H1 (cell line): Measurements from ENCODE around the gene QSOX2. TPM values are rescaled to one million over a fixed set of nuclear protein-coding genes. Genes with fewer than 3 reads are reported as not detected.

Experiments used
- CTCF ChIA-PET: fragments of 300-600 bp; sonication (Branson Sonifier 250); formaldehyde crosslinking; loops from one replicate; lab custom pipeline; 2021; ENCODE audit not compliant: partially characterized antibody; lab: Charles Lee
- POLR2A ChIA-PET: fragments of 300-600 bp; sonication (Branson Sonifier 250); formaldehyde crosslinking; loops from one replicate; lab custom pipeline; 2021; ENCODE audit warnings: inconsistent platforms; ENCODE audit not compliant: partially characterized antibody; lab: Charles Lee
- DNase-seq, 2 experiments: peaks; one replicate each; pipeline versions ENCODE4 v3.0.0 to v3.0.0-alpha.2; 2010 to 2022; ENCODE audit warnings: low spot score in 2 of 2, low read depth in 1 of 2, mixed read lengths in 1 of 2
- FAIRE-seq: peaks from 2 replicates; lab custom pipeline; 2011; peaks lifted over from hg19 to GRCh38; lab: Jason Lieb, UNC
- H2AFZ ChIP-seq: 2 replicates; pipeline ENCODE4 v1.8.1; 2012; ENCODE audit warnings: low read length, inconsistent platforms
- H2AK5ac ChIP-seq: 2 replicates; pipeline ENCODE4 v1.6.1; 2013; ENCODE audit warnings: low read depth, low read length
- H2BK120ac ChIP-seq: replicated peaks from 2 replicates; pipeline ENCODE3; 2013; ENCODE audit warnings: low read depth, low read length, inconsistent platforms
- H2BK12ac ChIP-seq: 2 replicates; pipeline ENCODE4 v1.6.1; 2013; ENCODE audit warnings: low read depth, low read length
- H2BK15ac ChIP-seq: 2 replicates; pipeline ENCODE4 v1.6.1; 2013; ENCODE audit warnings: low read length
- H2BK20ac ChIP-seq: 2 replicates; pipeline ENCODE4 v1.6.1; 2013; ENCODE audit warnings: low read length
- H2BK5ac ChIP-seq: 2 replicates; pipeline ENCODE4 v1.6.1; 2013; ENCODE audit warnings: low read depth, low read length
- H3K14ac ChIP-seq: 2 replicates; pipeline ENCODE4 v1.6.1; 2013; ENCODE audit warnings: inconsistent platforms; ENCODE audit not compliant: insufficient read length
- H3K18ac ChIP-seq: 2 replicates; pipeline ENCODE4 v1.6.1; 2013; ENCODE audit warnings: low read length; ENCODE audit errors: extremely low read depth
- H3K23ac ChIP-seq: 2 replicates; pipeline ENCODE4 v1.6.1; 2013; ENCODE audit warnings: inconsistent platforms; ENCODE audit not compliant: insufficient read length
- H3K23me2 ChIP-seq: 2 replicates; pipeline ENCODE4 v1.6.1; 2013; ENCODE audit warnings: low read depth, low read length
- H3K27ac ChIP-seq: 2 replicates; pipeline ENCODE4 v1.6.1; 2011; ENCODE audit warnings: low read depth, low read length, inconsistent platforms
- H3K27me3 ChIP-seq, 4 experiments: replicated peaks in 1 of 4; 1 replicate in 1 of 4; 2 replicates in 3 of 4; pipeline versions ENCODE4 v1.6.1 to v1.8.1; 2011 to 2013; ENCODE audit warnings: low read length in 3 of 4, mild to moderate bottlenecking in 3 of 4, inconsistent platforms in 2 of 4, mixed read lengths in 2 of 4, moderate library complexity in 1 of 4; ENCODE audit not compliant: control insufficient read depth in 3 of 4, insufficient read depth in 3 of 4; ENCODE audit errors: extremely low read depth in 1 of 4
- H3K36me3 ChIP-seq, 4 experiments: 2 replicates each; pipeline versions ENCODE4 v1.6.1 to v1.8.1; 2011 to 2013; ENCODE audit warnings: mild to moderate bottlenecking in 4 of 4, low read length in 3 of 4, moderate library complexity in 2 of 4, control low read depth in 1 of 4, inconsistent platforms in 1 of 4; ENCODE audit not compliant: insufficient read depth in 4 of 4, control insufficient read depth in 2 of 4
- H3K4ac ChIP-seq: replicated peaks from 2 replicates; pipeline ENCODE3; 2013; ENCODE audit warnings: low read length, low read depth, mixed read lengths, inconsistent platforms; ENCODE audit not compliant: insufficient read length
- H3K4me1 ChIP-seq, 4 experiments: replicated peaks in 1 of 4; 1 replicate in 1 of 4; 2 replicates in 3 of 4; pipeline versions ENCODE4 v1.6.1 to v1.8.1; 2011 to 2013; ENCODE audit warnings: low read length in 3 of 4, inconsistent platforms in 2 of 4, mixed read lengths in 1 of 4; ENCODE audit not compliant: insufficient read depth in 4 of 4, control insufficient read depth in 3 of 4
- H3K4me2 ChIP-seq, 2 experiments: 2 replicates each; pipeline versions ENCODE4 v1.6.1 to v1.8.1; 2011 to 2013; ENCODE audit warnings: low read depth in 2 of 2, low read length in 2 of 2, control low read depth in 1 of 2, inconsistent platforms in 1 of 2, mild to moderate bottlenecking in 1 of 2; ENCODE audit not compliant: insufficient read depth in 1 of 2
- H3K4me3 ChIP-seq, 4 experiments: fragments of 200-600, 300-600 bp in 1 of 4; sonication (generic), shearing (Covaris generic), sonication (Bioruptor Twin) in 1 of 4; 2 replicates each; pipeline versions ENCODE4 v1.5.1 to v1.8.1; 2011 to 2016; ENCODE audit warnings: low read length in 4 of 4, low read depth in 3 of 4, control low read depth in 2 of 4, inconsistent platforms in 2 of 4, mild to moderate bottlenecking in 2 of 4, mixed read lengths in 1 of 4, moderate library complexity in 1 of 4; ENCODE audit not compliant: insufficient read depth in 2 of 4; ENCODE audit errors: extremely low read depth in 1 of 4
- H3K56ac ChIP-seq: replicated peaks from 2 replicates; pipeline ENCODE3; 2013; ENCODE audit warnings: low read depth, mild to moderate bottlenecking, mixed read lengths, low read length, inconsistent platforms; ENCODE audit not compliant: insufficient read length
- H3K79me1 ChIP-seq: 2 replicates; pipeline ENCODE4 v1.6.1; 2013; ENCODE audit warnings: low read depth, low read length, control low read depth
- H3K79me2 ChIP-seq, 2 experiments: 2 replicates each; pipeline versions ENCODE4 v1.6.1 to v1.8.1; 2012 to 2013; ENCODE audit warnings: low read length in 2 of 2, mild to moderate bottlenecking in 2 of 2, inconsistent platforms in 1 of 2; ENCODE audit not compliant: insufficient read depth in 2 of 2, control insufficient read depth in 1 of 2
- H3K9ac ChIP-seq, 4 experiments: replicated peaks in 1 of 4; 1 replicate in 1 of 4; 2 replicates in 3 of 4; pipeline versions ENCODE4 v1.6.1 to v1.8.1; 2011 to 2013; ENCODE audit warnings: low read depth in 3 of 4, low read length in 3 of 4, control low read depth in 2 of 4, mild to moderate bottlenecking in 2 of 4, moderate library complexity in 2 of 4, inconsistent platforms in 1 of 4; ENCODE audit errors: extremely low read depth in 1 of 4
- H3K9me3 ChIP-seq, 2 experiments: 2 replicates each; pipeline versions ENCODE4 v1.6.1 to v1.8.1; 2012 to 2013; ENCODE audit warnings: mild to moderate bottlenecking in 2 of 2, moderate library complexity in 2 of 2, control low read depth in 1 of 2, inconsistent platforms in 1 of 2, low read depth in 1 of 2, low read length in 1 of 2, mixed read lengths in 1 of 2; ENCODE audit not compliant: insufficient read depth in 2 of 2
- H4K20me1 ChIP-seq, 2 experiments: replicated peaks in 1 of 2; 2 replicates each; pipeline versions ENCODE3 to v1.8.1; 2011 to 2013; ENCODE audit warnings: inconsistent platforms in 2 of 2, low read length in 2 of 2, mild to moderate bottlenecking in 1 of 2; ENCODE audit not compliant: insufficient read depth in 2 of 2, control insufficient read depth in 1 of 2
- H4K5ac ChIP-seq: 2 replicates; pipeline ENCODE4 v1.6.1; 2013; ENCODE audit warnings: low read length, low read depth, mixed read lengths, inconsistent platforms; ENCODE audit not compliant: insufficient read length
- H4K8ac ChIP-seq: 2 replicates; pipeline ENCODE4 v1.8.0; 2013; ENCODE audit warnings: mild to moderate bottlenecking, moderate library complexity, low read length, inconsistent platforms; ENCODE audit not compliant: insufficient read depth; ENCODE audit errors: extremely low read depth
- H4K91ac ChIP-seq: replicated peaks from 2 replicates; pipeline ENCODE3; 2013; ENCODE audit warnings: low read length, mixed read lengths, inconsistent platforms; ENCODE audit not compliant: insufficient read length
- RXRA ChIP-seq: IDR thresholded peaks from 2 replicates; pipeline ENCODE4 v1.6.1; 2011; ENCODE audit warnings: low read depth, mild to moderate bottlenecking, low read length, moderate library complexity; ENCODE audit not compliant: insufficient read depth
- YY1 ChIP-seq: IDR thresholded peaks from 2 replicates; pipeline ENCODE4 v1.6.1; 2011; ENCODE audit warnings: low read depth, mild to moderate bottlenecking, low read length
- WGBS, 2 experiments: shearing (Covaris generic) in 1 of 2; methylation state at CpG; one replicate each; pipeline versions ENCODE4 v1.1.6 to v1.1.7; 2013 to 2015; ENCODE audit warnings: low lambda C conversion rate in 2 of 2, mixed read lengths in 2 of 2, inconsistent platforms in 1 of 2, low coverage in 1 of 2, missing lambda C conversion rate in 1 of 2; ENCODE audit not compliant: insufficient replicate concordance in 2 of 2, insufficient coverage in 1 of 2, insufficient read length in 1 of 2; ENCODE audit errors: extremely low coverage in 1 of 2, missing lambda C conversion rate in 1 of 2; 5-methylcytosine and 5-hydroxymethylcytosine counted together
- polyA plus RNA-seq, 7 experiments: library from polyadenylated mRNA; depleted of rRNA in 3 of 7; stranded (reverse) in 5 of 7; unstranded in 2 of 7; fragments of >200 nt in 5 of 7; fragments of 200-250 nt in 2 of 7; gene quantifications; 1 replicate in 5 of 7; 2 replicates in 1 of 7; 4 replicates in 1 of 7; pipeline versions ENCODE4 v1.2.1 to v1.2.3, GENCODE V29; 2011 to 2013; ENCODE audit warnings: missing spikeins in 2 of 7, mixed read lengths in 2 of 7
- total RNA-seq: library from RNA; stranded (reverse); fragmentation: NEBNext Ultra II Directional; extraction: Animal tissue kit (Norgen Biotek cat#: 25700); gene quantifications from 2 replicates; pipeline ENCODE4 v1.2.1, GENCODE V29; 2021

The QSOX2 gene
- total and polyA plus RNA-seq, 2 of the 8 experiments (the other 6 are each of a cell fraction or from before 2014, with no cell fraction given), result 18.0 to 28.6 TPM

DNA sequence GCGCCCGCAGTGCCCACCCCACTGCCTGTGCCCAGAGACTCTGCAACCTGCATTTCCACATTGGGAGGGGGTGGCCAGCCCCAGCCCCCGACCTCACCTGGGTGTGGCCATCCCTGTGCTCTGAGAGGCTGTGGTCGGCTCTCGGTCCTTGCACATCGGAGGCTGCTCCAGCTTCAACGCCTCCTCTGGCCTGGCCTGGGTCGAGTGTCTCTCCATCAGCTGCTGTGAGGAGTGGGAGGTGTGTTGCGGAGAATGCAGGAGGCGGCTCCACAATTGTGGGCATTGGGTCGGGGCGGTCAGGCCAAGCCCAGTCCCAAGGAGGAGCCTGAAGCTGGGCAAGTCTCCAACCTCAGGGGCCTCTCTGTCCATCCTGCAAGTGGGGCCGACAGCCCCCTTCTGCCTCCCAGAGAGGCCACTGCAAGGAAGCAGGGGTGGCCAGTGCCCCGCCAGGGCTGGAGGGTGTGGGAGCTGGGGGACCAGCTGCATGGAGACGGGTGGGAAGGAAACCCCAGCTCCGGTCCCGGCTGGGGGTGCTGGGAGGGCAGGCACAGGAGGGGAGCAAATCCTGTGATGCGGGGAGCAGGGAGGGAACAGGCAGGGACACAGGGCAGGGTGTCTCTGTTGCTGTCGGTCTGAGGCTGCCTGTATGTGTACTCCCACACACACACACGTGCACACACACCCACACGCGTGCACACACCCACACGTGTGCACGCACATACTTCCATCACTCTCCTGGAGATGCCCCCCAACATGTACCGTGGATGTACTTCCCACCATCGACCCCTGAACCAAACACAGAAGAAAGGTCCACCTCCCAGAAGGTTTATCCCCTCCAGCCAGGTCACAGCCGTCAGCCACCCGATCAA, 29.4 kb upstream of the QSOX2 start:
- H4K91ac ChIP-seq, result peak overlapping the region; percentile 54

More for the DNA sequence above, 29.4 kb upstream of the QSOX2 start:
- Histone ChIP-seq H3K14ac (no peak overlapping the region), H3K9ac (no peak overlapping the region), H3K23me2 (no peaks in the 10 kb centered on the region), H3K27ac (no peak overlapping the region), H3K4me3 (no peak overlapping the region), H2BK12ac (0 out of 2 replicates have a peak overlapping the region, but pooled peaks have one; percentile 0), H3K9me3 (no peaks in the 10 kb centered on the region), H3K56ac (no peak overlapping the region), H3K36me3 (no peaks in the 10 kb centered on the region), H2BK120ac (no peak overlapping the region), H3K18ac (no peak overlapping the region), H2AK5ac (no peak overlapping the region), H3K4me1 (no peaks in the 10 kb centered on the region; a peak in 1 of 7 replicates), H4K5ac (no peak overlapping the region), H3K79me2 (no peaks in the 10 kb centered on the region), H3K27me3 (no peaks in the 10 kb centered on the region), H2BK5ac (no peak overlapping the region), H3K4me2 (no peak overlapping the region), H4K20me1 (no peaks in the 10 kb centered on the region), H2AFZ (no peak overlapping the region), H2BK20ac (no peak overlapping the region), H3K4ac (no peak overlapping the region), H3K79me1 (no peaks in the 10 kb centered on the region), H4K8ac (no peak overlapping the region), H2BK15ac (no peak overlapping the region), H3K23ac (no peak overlapping the region)
- POLR2A ChIA-PET, result interaction anchor here (0.6 kb wide), 1 partner anchor 1505 kb away, joined by 3 read pairs; no protein-coding TSS in a partner anchor
- WGBS, 2 experiments, result 89% methylated on average over 23 of the region's 28 CpGs; no CpG with 5 or more reads in 1 of the 2 experiments
- TF ChIP-seq YY1, result no peak
- no peak for TF ChIP-seq RXRA
- CTCF ChIA-PET, result interaction anchor here (0.6 to 3.7 kb wide), 15 partner anchors 8 to 282 kb away, joined by 3 to 21 read pairs (median 5); no protein-coding TSS in a partner anchor
- FAIRE-seq (no peak), DNase-seq (no peak)
